GM15510 (cell line): Measurements from ENCODE around the gene CCDC198.

Experiments used
- POLR2A ChIP-seq: IDR thresholded peaks from 3 replicates; pipeline ENCODE4 v1.6.1; 2011; ENCODE audit warnings: borderline replicate concordance; ENCODE audit not compliant: insufficient read length; ENCODE audit errors: extremely low read depth

CCDC198 gene, protein sequence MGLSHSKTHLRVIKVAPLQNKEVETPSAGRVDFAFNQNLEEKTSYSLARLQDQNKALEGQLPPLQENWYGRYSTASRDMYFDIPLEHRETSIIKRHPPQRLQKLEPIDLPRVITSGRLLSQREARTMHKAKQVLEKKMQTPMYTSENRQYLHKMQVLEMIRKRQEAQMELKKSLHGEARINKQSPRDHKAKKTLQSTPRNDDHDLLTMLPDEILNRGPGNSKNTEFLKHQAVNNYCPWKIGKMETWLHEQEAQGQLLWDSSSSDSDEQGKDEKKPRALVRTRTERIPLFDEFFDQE

GRCh38 chr14:57493467-57494181, at the start of gene CCDC198:
Gene CCDC198 (minus strand): TSS chr14:57493857. CDS start chr14:57493715, 142 bp downstream.
- TF ChIP-seq POLR2A: no peak

GRCh38 chr14:57533214-57533613, 39.6 kb upstream of the CCDC198 start:
- no peak for TF ChIP-seq POLR2A

- TF ChIP-seq POLR2A: no peak
These were observed 36.9 kb upstream of the CCDC198 start for GRCh38 chr14:57530571-57530970.

DNA sequence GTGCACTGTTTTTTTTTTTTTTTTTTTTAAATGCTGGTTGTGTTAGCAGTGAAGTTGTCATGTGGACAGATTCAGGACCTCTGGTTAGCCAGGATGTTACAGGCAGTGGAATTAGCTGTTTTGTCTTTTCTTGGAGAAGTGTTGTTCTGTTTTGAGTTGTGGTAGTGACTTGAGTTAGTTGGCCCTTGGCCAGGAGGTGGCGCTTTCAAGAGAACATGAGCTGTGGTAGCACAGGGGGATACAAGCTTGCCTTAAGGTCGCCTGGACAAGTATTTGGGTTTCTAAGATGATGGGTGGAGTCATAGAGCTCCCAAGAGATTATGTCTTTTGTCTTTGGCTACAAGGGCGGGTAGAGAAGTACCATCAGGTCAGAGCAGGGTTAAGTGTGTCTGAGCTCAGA, 33.3 kb upstream of the CCDC198 start:
- TF ChIP-seq POLR2A: no peak

- TF ChIP-seq POLR2A: no peak
These were observed 25.4 kb upstream of the CCDC198 start for GRCh38 chr14:57519043-57519442.

- no peak for TF ChIP-seq POLR2A
These were observed 18.6 kb upstream of the CCDC198 start for GRCh38 chr14:57512220-57512619.

DNA sequence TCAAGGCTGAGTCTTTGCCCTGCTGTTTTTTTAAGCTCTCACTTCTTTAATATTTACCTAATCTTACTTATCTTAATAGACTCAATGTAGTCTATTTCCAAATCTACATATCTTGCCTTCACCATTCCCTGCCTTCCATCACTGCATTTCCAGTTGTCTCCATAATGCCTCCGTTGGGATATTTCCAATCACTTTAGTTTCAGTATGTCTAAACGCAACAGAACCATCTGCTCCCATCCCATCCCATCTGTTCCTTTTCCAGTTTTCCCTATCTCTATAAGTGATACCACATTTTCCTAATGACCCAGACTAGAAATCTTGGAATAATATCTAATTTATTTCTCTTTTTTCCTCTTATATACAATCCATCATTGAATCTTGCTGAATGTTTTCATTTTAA, 15.1 kb upstream of the CCDC198 start:
- no peak for TF ChIP-seq POLR2A

GRCh38 chr14:57502586-57503254, 9.1 kb upstream of the CCDC198 start:
- no peak for TF ChIP-seq POLR2A

GRCh38 chr14:57501039-57501557, 7.4 kb upstream of the CCDC198 start:
- TF ChIP-seq POLR2A: no peak

DNA sequence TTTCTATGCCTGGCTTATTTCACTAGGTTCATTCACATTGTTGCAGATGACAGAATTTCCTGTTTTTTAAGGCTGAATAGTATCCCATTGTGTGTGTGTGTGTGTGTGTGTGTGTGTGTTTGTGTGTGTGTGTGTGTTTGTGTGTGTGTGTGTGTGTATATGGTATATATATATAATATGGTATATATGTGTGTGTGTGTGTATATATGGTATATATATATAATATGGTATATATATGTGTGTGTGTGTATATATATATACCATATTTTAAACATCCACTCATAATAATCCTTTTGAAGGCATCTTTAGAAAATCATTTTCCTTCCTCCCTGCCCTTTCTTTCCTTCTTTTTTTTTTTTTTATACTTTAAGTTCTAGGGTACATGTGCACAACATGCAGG, 5.0 kb upstream of the CCDC198 start:
- no peak for TF ChIP-seq POLR2A

DNA sequence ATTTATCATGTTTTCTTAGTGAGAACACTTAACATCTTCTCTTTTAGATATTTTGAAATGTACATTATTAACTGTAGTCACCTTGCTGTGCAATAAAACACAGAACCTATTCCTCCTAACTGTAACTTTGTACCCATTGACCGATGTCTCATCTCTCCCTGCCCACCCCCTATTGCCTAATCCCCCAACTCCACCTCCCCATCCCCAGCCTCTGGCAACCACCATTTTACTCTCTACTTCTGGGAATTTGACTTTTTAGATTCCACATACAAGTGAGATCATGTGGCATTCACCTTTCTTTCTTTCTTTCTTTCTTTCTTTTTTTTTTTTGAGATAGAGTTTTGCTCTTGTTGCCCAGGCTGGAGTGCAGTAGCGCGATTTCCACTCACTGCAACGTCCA, 4.4 kb upstream of the CCDC198 start:
- TF ChIP-seq POLR2A: no peak

DNA sequence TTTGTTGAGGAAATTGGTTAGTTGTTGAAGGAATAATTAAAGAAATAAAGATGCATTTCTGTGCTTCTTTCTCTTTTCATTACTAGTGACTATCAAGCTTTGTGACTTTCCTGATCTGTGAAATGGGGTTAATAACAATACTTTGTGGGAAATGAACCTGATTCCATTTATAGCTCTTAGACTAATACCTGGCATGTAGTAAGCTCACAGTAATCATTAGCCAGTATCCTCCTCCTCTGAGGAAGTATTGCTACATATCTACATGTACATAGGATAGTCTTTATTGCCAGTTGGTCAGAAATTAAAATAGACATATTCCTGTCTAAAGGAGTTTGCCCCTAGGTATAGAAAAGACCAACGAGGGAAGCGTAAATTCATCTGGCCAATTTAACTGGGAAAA, 1.8 kb upstream of the CCDC198 start:
- TF ChIP-seq POLR2A: no peak

DNA sequence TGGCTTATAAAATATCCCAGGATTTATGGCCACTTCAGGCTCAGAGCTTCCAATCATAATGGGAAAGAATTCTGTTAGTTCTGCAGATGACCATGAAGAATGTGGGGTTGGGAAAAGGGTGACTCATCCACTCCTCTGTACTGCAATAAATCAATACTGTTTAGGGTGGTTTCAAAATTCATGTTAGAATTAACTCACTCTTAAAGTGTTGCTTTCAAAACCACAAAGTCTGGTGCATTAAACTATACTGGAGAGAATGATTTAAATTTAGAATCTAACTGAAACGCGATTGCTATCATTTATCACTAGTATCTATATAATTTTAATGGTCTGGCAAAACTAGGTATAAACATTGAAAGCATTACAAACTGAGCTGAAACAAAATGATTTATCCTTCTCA, 798 bp downstream of the CCDC198 start:
- TF ChIP-seq POLR2A: no peak

GRCh38 chr14:57491640-57492039, 2.0 kb downstream of the CCDC198 start:
- TF ChIP-seq POLR2A: no peak

DNA sequence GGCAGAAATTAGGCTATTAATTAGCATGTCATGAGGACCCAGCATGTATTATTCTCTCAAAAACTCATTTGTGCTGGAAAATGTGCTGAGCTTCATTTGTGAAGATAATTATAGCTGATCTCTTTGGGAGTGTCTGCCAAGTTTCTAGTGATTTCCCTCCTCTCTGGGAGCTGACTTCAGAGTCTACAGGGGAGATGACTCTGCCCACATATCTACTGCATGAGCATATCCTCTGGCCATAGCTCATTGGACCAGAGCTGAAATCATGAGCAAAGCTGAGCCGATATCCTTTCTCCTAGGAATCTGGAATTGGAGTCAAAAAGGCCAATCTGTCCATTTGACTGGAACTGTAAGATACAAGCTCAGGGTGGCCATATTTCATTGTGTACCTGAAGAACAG, 5.9 kb downstream of the CCDC198 start:
- no peak for TF ChIP-seq POLR2A
